ENCODE measurements around the gene ACKR4. TPM values are rescaled to one million over a fixed set of nuclear protein-coding genes. Genes with fewer than 3 reads are reported as not detected.
A peak's percentile ranks its signal among the peaks of the same experiment; 100 is the strongest.

Gene ACKR4
- total and polyA plus RNA-seq, 7 donors, result 0.11 to 0.64 (median 0.23) TPM; not detected in 1

- intact Hi-C loops (cut with DNase I), result no loop called here
- H3K27ac ChIP-seq, result no peak overlapping the region
- no peaks in the 10 kb centered on the region for H3K9me3 ChIP-seq
- H3K4me1 ChIP-seq, result no peaks in the 10 kb centered on the region
- DNase-seq, result no peak
- TF ChIP-seq, protein P1, sequence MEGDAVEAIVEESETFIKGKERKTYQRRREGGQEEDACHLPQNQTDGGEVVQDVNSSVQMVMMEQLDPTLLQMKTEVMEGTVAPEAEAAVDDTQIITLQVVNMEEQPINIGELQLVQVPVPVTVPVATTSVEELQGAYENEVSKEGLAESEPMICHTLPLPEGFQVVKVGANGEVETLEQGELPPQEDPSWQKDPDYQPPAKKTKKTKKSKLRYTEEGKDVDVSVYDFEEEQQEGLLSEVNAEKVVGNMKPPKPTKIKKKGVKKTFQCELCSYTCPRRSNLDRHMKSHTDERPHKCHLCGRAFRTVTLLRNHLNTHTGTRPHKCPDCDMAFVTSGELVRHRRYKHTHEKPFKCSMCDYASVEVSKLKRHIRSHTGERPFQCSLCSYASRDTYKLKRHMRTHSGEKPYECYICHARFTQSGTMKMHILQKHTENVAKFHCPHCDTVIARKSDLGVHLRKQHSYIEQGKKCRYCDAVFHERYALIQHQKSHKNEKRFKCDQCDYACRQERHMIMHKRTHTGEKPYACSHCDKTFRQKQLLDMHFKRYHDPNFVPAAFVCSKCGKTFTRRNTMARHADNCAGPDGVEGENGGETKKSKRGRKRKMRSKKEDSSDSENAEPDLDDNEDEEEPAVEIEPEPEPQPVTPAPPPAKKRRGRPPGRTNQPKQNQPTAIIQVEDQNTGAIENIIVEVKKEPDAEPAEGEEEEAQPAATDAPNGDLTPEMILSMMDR (IDR thresholded peaks at IDR 0.05), result no peak
- ATAC-seq, result no peak
- peaks cover 0 to 65% of the 10 kb centered on the region in 2 donors for H3K36me3 ChIP-seq (ENCODE audit: insufficient read depth in 1 of 2, low read depth in 1 of 2)
- WGBS, 3 donors, result 92 to 96% (median 95%) methylated on average over 6 of the region's 6 CpGs
- H3K27me3 ChIP-seq (ENCODE audit: insufficient read depth in 3 of 3, low read length in 2 of 3), result no peaks in the 10 kb centered on the region
- no peak overlapping the region for H3K4me3 ChIP-seq
Observed at GRCh38 chr3:132626955-132627354, 29.9 kb downstream of the ACKR4 start.

DNA sequence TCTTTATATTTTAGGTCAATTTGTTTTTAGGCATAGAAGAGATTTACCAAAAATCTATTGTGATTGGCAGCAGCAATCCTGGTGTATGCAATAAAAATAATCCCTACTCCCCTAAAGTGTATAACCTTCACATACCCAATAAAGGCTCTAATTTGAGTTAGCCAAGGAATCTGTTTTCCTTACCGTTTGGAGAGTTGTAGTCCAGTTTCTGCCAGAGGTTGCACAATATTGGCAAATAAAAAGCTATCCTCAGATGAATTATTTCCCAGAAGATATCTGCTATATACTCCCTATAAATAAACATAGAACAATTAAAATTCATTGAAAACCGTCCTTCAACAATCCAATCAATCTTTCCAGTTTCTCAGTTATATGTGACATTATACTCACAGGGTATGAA is 31.1 kb downstream of the ACKR4 start:
- no peaks in the 10 kb centered on the region for H3K9me3 ChIP-seq
- no peaks in the 10 kb centered on the region for H3K27me3 ChIP-seq (ENCODE audit: insufficient read depth in 3 of 3, low read length in 2 of 3)
- DNase-seq (no peak), ATAC-seq (no peak)
- H3K4me3 ChIP-seq, result no peak overlapping the region
- H3K36me3 ChIP-seq (ENCODE audit: insufficient read depth in 1 of 2, low read depth in 1 of 2), result peaks cover 0 to 62% of the 10 kb centered on the region in 2 donors
- H3K27ac ChIP-seq, result no peak overlapping the region
- intact Hi-C loops (cut with DNase I), result no loop called here
- TF ChIP-seq, protein P1 (IDR thresholded peaks at IDR 0.05), result no peak
- H3K4me1 ChIP-seq, result no peaks in the 10 kb centered on the region
- 26 to 37% (median 35%) methylated on average over 2 of the region's 2 CpGs for WGBS, 3 donors

- Histone ChIP-seq H3K9me3 (no peaks in the 10 kb centered on the region), H3K4me3 (no peak overlapping the region), H3K27ac (no peak overlapping the region), H3K27me3 (ENCODE audit: insufficient read depth in 3 of 3, low read length in 2 of 3) (no peaks in the 10 kb centered on the region), H3K4me1 (no peaks in the 10 kb centered on the region), H3K36me3 (ENCODE audit: insufficient read depth in 1 of 2, low read depth in 1 of 2) (peaks cover 0 to 56% of the 10 kb centered on the region in 2 donors)
- TF ChIP-seq, protein P1 (IDR thresholded peaks at IDR 0.05), result no peak
- WGBS, 3 donors, result 75 to 90% (median 86%) methylated on average over 1 of the region's 1 CpG
- DNase-seq, result no peak
- ATAC-seq, result no peak
- intact Hi-C loops (cut with DNase I), result no loop called here
Observed at GRCh38 chr3:132629928-132630327, 32.9 kb downstream of the ACKR4 start.

DNA sequence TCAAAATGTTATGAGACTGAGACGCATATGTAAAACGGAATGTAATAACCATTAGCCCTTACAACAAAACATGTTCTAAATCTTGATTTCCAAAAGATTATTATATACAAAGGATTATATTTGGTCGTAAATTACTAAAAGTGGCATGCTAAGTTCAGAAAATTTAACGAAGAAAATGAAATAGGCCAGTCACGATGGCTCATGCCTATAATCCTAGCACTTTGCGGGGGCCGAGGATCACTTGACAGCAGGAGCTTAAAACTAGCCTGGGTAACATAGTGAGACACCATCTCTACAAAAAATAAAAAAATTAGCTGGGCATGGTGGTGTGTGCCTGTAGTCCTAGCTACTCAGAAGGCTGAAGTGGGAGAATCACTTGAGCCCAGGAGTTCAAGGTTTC is 33.5 kb downstream of the ACKR4 start:
- Histone ChIP-seq H3K27ac (no peak overlapping the region), H3K36me3 (ENCODE audit: insufficient read depth in 1 of 2, low read depth in 1 of 2) (peaks cover 0 to 49% of the 10 kb centered on the region in 2 donors), H3K4me3 (no peak overlapping the region), H3K27me3 (ENCODE audit: insufficient read depth in 3 of 3, low read length in 2 of 3) (no peaks in the 10 kb centered on the region), H3K4me1 (no peaks in the 10 kb centered on the region), H3K9me3 (no peaks in the 10 kb centered on the region)
- TF ChIP-seq, protein P1 (IDR thresholded peaks at IDR 0.05), result no peak
- intact Hi-C loops (cut with DNase I), result no loop called here
- DNase-seq (no peak), ATAC-seq (no peak)
- 92 to 97% (median 95%) methylated on average over 7 of the region's 7 CpGs for WGBS, 3 donors

- TF ChIP-seq, protein P1 (IDR thresholded peaks at IDR 0.05), result no peak
- Histone ChIP-seq H3K36me3 (ENCODE audit: insufficient read depth in 1 of 2, low read depth in 1 of 2) (peaks cover 0 to 47% of the 10 kb centered on the region in 2 donors), H3K27me3 (ENCODE audit: insufficient read depth in 3 of 3, low read length in 2 of 3) (no peaks in the 10 kb centered on the region), H3K9me3 (no peaks in the 10 kb centered on the region), H3K4me3 (no peak overlapping the region), H3K27ac (no peak overlapping the region), H3K4me1 (no peaks in the 10 kb centered on the region)
- DNase-seq (no peak), ATAC-seq (peak; percentile 65 to 87 (median 75))
- intact Hi-C loops (cut with DNase I), result no loop called here
Observed at GRCh38 chr3:132635052-132635451, 38.0 kb downstream of the ACKR4 start.

Measured in psoas muscle (tissue), 8 donors.